Thyroid gland (tissue), 4 donors: ENCODE measurements around the gene ITGA1. TPM values are rescaled to one million over a fixed set of nuclear protein-coding genes. Genes with fewer than 3 reads are reported as not detected.

Experiments
- DNase-seq, 2 donors: peaks; one replicate each; pipeline ENCODE4 v3.0.0-alpha.2; 2019
- H3K27ac ChIP-seq, 3 donors: fragments of 200-600 bp; sonication (generic); 1 replicate in 2 of 3; 2 replicates in 1 of 3; pipeline ENCODE4 v1.5.1; 2016 to 2019; ENCODE audit warnings: mild to moderate bottlenecking in 1 of 3, moderate library complexity in 1 of 3
- H3K27me3 ChIP-seq: fragments of 200-600 bp; sonication (generic); one replicate; pipeline ENCODE4 v1.5.1; 2019
- H3K36me3 ChIP-seq, 2 donors: fragments of 200-600 bp; sonication (generic); one replicate each; pipeline ENCODE4 v1.5.1; 2016 to 2019
- H3K4me1 ChIP-seq, 2 donors: fragments of 200-600 bp; sonication (generic); one replicate each; pipeline ENCODE4 v1.5.1; 2017 to 2019
- H3K4me3 ChIP-seq, 3 donors: fragments of 200-600 bp; sonication (generic); replicated peaks in 1 of 3; 1 replicate in 2 of 3; 2 replicates in 1 of 3; pipeline ENCODE4 v1.5.1; 2016; ENCODE audit warnings: mild to moderate bottlenecking in 1 of 3
- H3K9me3 ChIP-seq: fragments of 200-600 bp; sonication (generic); one replicate; pipeline ENCODE4 v1.5.1; 2017
- POLR2A ChIP-seq, 2 donors: fragments of 450-650 bp; IDR thresholded peaks; one replicate each; pipeline ENCODE4 v1.6.1; 2017; ENCODE audit warnings: antibody characterized with exemption in 2 of 2, mild to moderate bottlenecking in 2 of 2, moderate library complexity in 1 of 2
- WGBS, 2 donors: methylation state at CpG; one replicate each; pipeline ENCODE4 v1.1.5; 2017; 5-methylcytosine and 5-hydroxymethylcytosine counted together
- intact Hi-C: fragments of 100-400 bp; cut with DNase I; formaldehyde crosslinking; loops from one replicate; pipeline ENCODE4 v1.15.1; 2023
- total RNA-seq, 4 donors: library from RNA; depleted of rRNA; stranded (reverse); fragments of >200 nt; gene quantifications; one replicate each; pipeline ENCODE4 v1.2.3, GENCODE V29; 2016
- TF ChIP-seq, protein P1 (sequence below), 6 experiments: fragments of 200-600 bp in 3 of 6; fragments of 450-650 bp in 3 of 6; sonication (generic) in 3 of 6; IDR thresholded peaks; one replicate each; pipeline ENCODE4 v1.5.1; 2016 to 2019; ENCODE audit warnings: antibody characterized with exemption in 6 of 6, mild to moderate bottlenecking in 2 of 6, inconsistent platforms in 1 of 6, moderate library complexity in 1 of 6

The ITGA1 gene
- total RNA-seq, 4 donors from 2014 or later: 38.7 to 85.9 (median 52.6) TPM

DNA sequence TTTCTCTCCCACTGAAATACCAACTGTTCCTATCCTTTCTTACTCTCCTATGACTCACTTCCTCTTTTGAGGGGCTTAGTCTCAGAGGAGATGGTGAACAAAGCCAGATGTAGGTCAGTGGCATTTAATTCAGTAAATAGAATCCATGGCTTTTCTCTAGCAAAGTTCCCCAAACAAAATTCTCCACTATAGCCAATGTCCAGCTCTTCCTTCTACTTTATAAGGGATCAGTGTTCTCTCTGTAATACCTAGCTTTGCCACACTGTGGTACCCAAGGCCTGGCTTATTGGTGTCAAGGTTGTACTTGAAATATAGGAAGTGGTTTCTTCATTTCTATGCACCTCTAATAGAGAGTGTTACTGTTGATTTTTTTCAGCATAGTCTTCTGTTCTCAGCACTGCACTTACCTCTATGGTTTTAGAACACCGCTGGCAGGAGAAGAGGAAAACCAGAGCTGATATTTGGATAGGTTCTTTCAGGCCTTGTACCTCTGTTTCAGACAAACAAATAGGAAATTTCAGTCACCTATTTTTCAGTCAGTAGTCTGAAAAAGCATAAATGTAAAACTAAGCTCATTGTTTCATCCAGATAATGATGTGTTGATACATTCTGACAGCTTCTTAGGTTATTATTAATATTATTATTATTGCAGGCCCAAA is 160.8 kb downstream of the ITGA1 start:
- no peak overlapping the region for H3K4me3 ChIP-seq
- no peaks in the 10 kb centered on the region for H3K9me3 ChIP-seq
- no peaks in the 10 kb centered on the region for H3K27me3 ChIP-seq
- no peaks in the 10 kb centered on the region for H3K36me3 ChIP-seq
- no peaks in the 10 kb centered on the region for H3K4me1 ChIP-seq
- no peak overlapping the region for H3K27ac ChIP-seq
- DNase-seq: peak; percentile 57 to 69
- intact Hi-C loops: loop anchor here (5.0 kb wide), 1 partner anchor 149 kb away; no protein-coding TSS in a partner anchor
- WGBS, 2 donors: 7 to 19% methylated on average over 1 of the region's 1 CpG
- TF ChIP-seq POLR2A (IDR thresholded peaks at IDR 0.05): no peak
- TF ChIP-seq, protein P1, sequence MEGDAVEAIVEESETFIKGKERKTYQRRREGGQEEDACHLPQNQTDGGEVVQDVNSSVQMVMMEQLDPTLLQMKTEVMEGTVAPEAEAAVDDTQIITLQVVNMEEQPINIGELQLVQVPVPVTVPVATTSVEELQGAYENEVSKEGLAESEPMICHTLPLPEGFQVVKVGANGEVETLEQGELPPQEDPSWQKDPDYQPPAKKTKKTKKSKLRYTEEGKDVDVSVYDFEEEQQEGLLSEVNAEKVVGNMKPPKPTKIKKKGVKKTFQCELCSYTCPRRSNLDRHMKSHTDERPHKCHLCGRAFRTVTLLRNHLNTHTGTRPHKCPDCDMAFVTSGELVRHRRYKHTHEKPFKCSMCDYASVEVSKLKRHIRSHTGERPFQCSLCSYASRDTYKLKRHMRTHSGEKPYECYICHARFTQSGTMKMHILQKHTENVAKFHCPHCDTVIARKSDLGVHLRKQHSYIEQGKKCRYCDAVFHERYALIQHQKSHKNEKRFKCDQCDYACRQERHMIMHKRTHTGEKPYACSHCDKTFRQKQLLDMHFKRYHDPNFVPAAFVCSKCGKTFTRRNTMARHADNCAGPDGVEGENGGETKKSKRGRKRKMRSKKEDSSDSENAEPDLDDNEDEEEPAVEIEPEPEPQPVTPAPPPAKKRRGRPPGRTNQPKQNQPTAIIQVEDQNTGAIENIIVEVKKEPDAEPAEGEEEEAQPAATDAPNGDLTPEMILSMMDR (IDR thresholded peaks at IDR 0.05): peak; percentile 57 to 95 (median 79)

DNA sequence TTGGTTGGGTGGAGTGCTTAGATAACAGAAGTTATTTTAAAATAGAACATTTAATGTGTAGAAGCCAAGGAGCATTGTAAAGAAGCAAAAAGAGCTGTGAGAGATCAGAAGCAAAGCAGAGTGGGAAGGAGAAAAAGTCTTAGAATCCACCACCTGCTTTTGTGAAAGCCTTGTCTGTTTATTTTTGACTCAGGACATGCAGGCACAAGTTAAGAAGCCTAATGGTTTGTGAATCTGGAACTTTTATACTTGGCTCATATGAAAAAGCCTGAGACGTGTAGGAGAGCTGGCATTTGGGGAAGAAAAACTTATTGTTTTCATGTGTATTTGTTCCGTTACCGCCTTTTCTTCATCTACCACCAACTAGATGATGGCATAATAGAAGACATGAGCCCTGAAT is 163.0 kb downstream of the ITGA1 start:
- TF ChIP-seq, protein P1 (IDR thresholded peaks at IDR 0.05): no peak
- TF ChIP-seq POLR2A (IDR thresholded peaks at IDR 0.05): no peak
- intact Hi-C loops: no loop called here
- Histone ChIP-seq H3K9me3 (no peaks in the 10 kb centered on the region), H3K27me3 (no peaks in the 10 kb centered on the region), H3K4me3 (no peak overlapping the region), H3K4me1 (no peaks in the 10 kb centered on the region), H3K36me3 (no peaks in the 10 kb centered on the region), H3K27ac (no peak overlapping the region)
- no peak for DNase-seq
- 91 to 95% methylated on average over 3 of the region's 3 CpGs for WGBS, 2 donors

DNA sequence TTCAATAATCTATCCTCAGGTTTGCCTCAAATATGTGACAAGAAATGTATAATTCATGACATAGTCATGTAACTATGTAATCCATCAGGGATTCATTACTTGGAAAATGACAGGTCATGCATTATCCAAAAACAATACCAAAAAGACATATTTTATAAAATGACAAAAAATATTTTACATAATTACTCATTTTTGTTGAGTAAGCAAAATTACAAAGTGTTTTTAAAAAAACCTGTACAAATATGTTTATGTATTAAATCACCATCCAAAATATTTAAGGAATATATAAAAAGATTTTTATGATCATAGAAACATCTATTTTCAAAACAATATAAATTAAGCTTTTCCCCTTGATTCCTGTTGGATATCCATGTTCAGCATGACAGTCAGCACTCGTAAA is 164.8 kb downstream of the ITGA1 start:
- Histone ChIP-seq H3K4me3 (no peak overlapping the region), H3K4me1 (no peaks in the 10 kb centered on the region), H3K9me3 (no peaks in the 10 kb centered on the region), H3K27me3 (no peaks in the 10 kb centered on the region), H3K36me3 (no peaks in the 10 kb centered on the region), H3K27ac (no peak overlapping the region)
- no peak for DNase-seq
- TF ChIP-seq POLR2A (IDR thresholded peaks at IDR 0.05): no peak
- TF ChIP-seq, protein P1 (IDR thresholded peaks at IDR 0.05): no peak
- 97 to 99% methylated on average over 1 of the region's 1 CpG for WGBS, 2 donors
- intact Hi-C loops: no loop called here

- DNase-seq: no peak
- Histone ChIP-seq H3K9me3 (no peaks in the 10 kb centered on the region), H3K4me1 (no peaks in the 10 kb centered on the region), H3K4me3 (no peak overlapping the region), H3K27ac (no peak overlapping the region), H3K27me3 (no peaks in the 10 kb centered on the region), H3K36me3 (no peaks in the 10 kb centered on the region)
- intact Hi-C loops: no loop called here
- 78 to 82% methylated on average over 4 of the region's 4 CpGs for WGBS, 2 donors
- no peak for TF ChIP-seq POLR2A (IDR thresholded peaks at IDR 0.05)
- TF ChIP-seq, protein P1 (IDR thresholded peaks at IDR 0.05): no peak
These were observed 168.3 kb downstream of the ITGA1 start for GRCh38 chr5:52956014-52956413.

DNA sequence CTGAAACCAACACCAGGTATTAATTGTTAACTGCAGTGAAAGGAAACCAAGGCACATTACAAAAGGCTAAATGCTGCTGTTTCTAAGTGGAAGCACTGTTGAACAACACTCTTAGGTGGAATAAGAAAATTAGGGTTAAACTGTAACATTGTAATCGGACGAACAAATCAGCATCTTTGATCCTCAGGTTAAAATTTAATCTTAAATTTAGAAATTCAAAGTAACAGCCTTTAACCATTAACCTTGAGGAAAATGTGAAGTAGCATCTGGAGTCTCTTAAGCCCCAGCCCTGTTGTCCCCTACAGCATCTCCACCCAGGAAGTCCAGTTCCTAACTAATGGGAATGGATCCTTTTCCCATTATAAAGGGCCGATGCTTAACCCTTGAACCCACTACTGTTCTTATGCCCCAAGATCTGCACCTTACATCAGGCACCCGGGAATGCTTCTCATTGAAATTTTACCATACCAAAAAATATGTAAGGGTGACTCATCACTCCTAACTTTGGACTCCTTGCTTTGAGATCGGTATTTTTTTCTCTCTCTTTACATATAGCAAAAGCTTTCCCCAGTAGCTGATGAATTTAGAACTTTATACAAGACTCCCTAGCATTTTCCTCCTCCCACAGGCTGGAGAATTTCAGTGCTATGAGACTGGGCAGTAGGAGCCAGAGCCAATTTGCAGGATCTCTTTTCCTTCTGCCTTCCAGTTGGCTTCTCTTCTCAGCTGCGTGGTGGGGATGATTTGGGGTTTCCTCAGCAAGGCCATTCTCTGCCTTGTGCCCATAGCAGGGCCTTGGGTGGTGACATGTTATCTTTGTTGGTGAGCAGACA is 169.4 kb downstream of the ITGA1 start:
- DNase-seq: no peak
- Histone ChIP-seq H3K36me3 (no peaks in the 10 kb centered on the region), H3K9me3 (no peaks in the 10 kb centered on the region), H3K4me3 (no peak overlapping the region), H3K27me3 (no peaks in the 10 kb centered on the region), H3K4me1 (no peaks in the 10 kb centered on the region), H3K27ac (no peak overlapping the region)
- 90 to 93% methylated on average over 6 of the region's 6 CpGs for WGBS, 2 donors
- TF ChIP-seq, protein P1 (IDR thresholded peaks at IDR 0.05): no peak
- no peak for TF ChIP-seq POLR2A (IDR thresholded peaks at IDR 0.05)
- intact Hi-C loops: no loop called here
